Activated CD8-positive, alpha-beta T cell treated with anti-CD3 and anti-CD28 coated beads, Interleukin-2, amount 10 ng/mL, durations not matched to agents 7 days and 5 days (primary cell): Measurements from ENCODE around the gene USP36. TPM values are rescaled to one million over a fixed set of nuclear protein-coding genes. Genes with fewer than 3 reads are reported as not detected.
A peak's percentile ranks its signal among the peaks of the same experiment; 100 is the strongest.

Source experiments
- ATAC-seq: fragments of 150-1000 bp; cut with Tn5 transposase; one replicate; pipeline ENCODE4 v1.10.0; 2021; ENCODE audit warnings: moderate library complexity
- CTCF ChIA-PET: fragments of 350-600 bp; sonication (Branson Sonifier 250); formaldehyde crosslinking; loops from one replicate; lab custom pipeline; 2021; ENCODE audit warnings: antibody characterized with exemption; lab: Charles Lee
- POLR2A ChIA-PET: fragments of 350-600 bp; sonication (Branson Sonifier 250); formaldehyde crosslinking; loops from one replicate; lab custom pipeline; 2021; ENCODE audit warnings: antibody characterized with exemption; lab: Charles Lee
- DNase-seq: peaks from one replicate; pipeline ENCODE4 v3.0.0-alpha.2; 2020
- H3K27ac Mint-ChIP-seq: one replicate; pipeline ENCODE4 v1.8.0; 2021; ENCODE audit warnings: mild to moderate bottlenecking, mixed read lengths
- H3K27me3 Mint-ChIP-seq: one replicate; pipeline ENCODE4 v1.8.0; 2021; ENCODE audit warnings: low read depth, mixed read lengths
- H3K36me3 Mint-ChIP-seq: one replicate; pipeline ENCODE4 v1.8.0; 2021; ENCODE audit warnings: low read depth, mixed read lengths
- H3K4me1 Mint-ChIP-seq: one replicate; pipeline ENCODE4 v1.8.0; 2021; ENCODE audit warnings: low read depth, mixed read lengths
- H3K4me3 Mint-ChIP-seq: one replicate; pipeline ENCODE4 v1.8.0; 2021; ENCODE audit warnings: mild to moderate bottlenecking, mixed read lengths
- H3K9me3 Mint-ChIP-seq: one replicate; pipeline ENCODE4 v1.8.0; 2022; ENCODE audit warnings: mixed read lengths; ENCODE audit not compliant: insufficient read depth
- total RNA-seq, 2 experiments: library from RNA; stranded (reverse); gene quantifications; one replicate each; pipeline ENCODE4 v1.2.3, GENCODE V29; 2021

USP36 gene
- total RNA-seq, 2 experiments from 2014 or later = 67.5 TPM

- Mint-ChIP-seq H3K4me1 (peaks cover 53% of the 10 kb centered on the region), H3K4me3 (peak overlapping the region; percentile 43), H3K27ac (peak overlapping the region; percentile 83), H3K36me3 (peaks cover 30% of the 10 kb centered on the region), H3K9me3 (no peaks in the 10 kb centered on the region), H3K27me3 (no peaks in the 10 kb centered on the region)
- no peak for DNase-seq
- CTCF ChIA-PET = interaction anchor here (1.0 to 2.7 kb wide), 3 partner anchors 11 to 41 kb away, joined by 3 to 7 read pairs (median 3); no protein-coding TSS in a partner anchor
- POLR2A ChIA-PET = no interaction called here
- no peak for ATAC-seq
These were observed 62.7 kb downstream of the USP36 start for GRCh38 chr17:78777881-78778280.

- Mint-ChIP-seq H3K27me3 (no peaks in the 10 kb centered on the region), H3K27ac (peak overlapping the region; percentile 96), H3K4me3 (peak overlapping the region; percentile 85), H3K36me3 (peaks cover 45% of the 10 kb centered on the region), H3K4me1 (peaks cover 69% of the 10 kb centered on the region), H3K9me3 (no peaks in the 10 kb centered on the region)
- CTCF ChIA-PET = interaction anchor here (0.6 to 2.7 kb wide), 6 partner anchors 9 to 37 kb away, joined by 3 to 7 read pairs (median 6); no protein-coding TSS in a partner anchor
- peak; percentile 72 for ATAC-seq
- peak; percentile 84 for DNase-seq
- POLR2A ChIA-PET = interaction anchor here (0.6 to 2.2 kb wide), 12 partner anchors 9 to 40 kb away, joined by 3 to 22 read pairs (median 4); no protein-coding TSS in a partner anchor
These were observed 65.5 kb downstream of the USP36 start for GRCh38 chr17:78774956-78775571.

- peak overlapping the region; percentile 96 for H3K27ac Mint-ChIP-seq
- ChIA-PET CTCF (interaction anchor here (0.6 to 1.7 kb wide), 4 partner anchors 16 to 37 kb away, joined by 3 to 7 read pairs (median 5); no protein-coding TSS in a partner anchor), POLR2A (interaction anchor here (0.6 to 2.2 kb wide), 8 partner anchors 9 to 31 kb away, joined by 3 to 22 read pairs (median 4); no protein-coding TSS in a partner anchor)
- peak overlapping the region; percentile 85 for H3K4me3 Mint-ChIP-seq
- H3K27me3 Mint-ChIP-seq = no peaks in the 10 kb centered on the region
- H3K9me3 Mint-ChIP-seq = no peaks in the 10 kb centered on the region
- H3K4me1 Mint-ChIP-seq = peaks cover 63% of the 10 kb centered on the region
- peaks cover 40% of the 10 kb centered on the region for H3K36me3 Mint-ChIP-seq
- ATAC-seq = peak; percentile 25
- DNase-seq = peak; percentile 41
These were observed 66.2 kb downstream of the USP36 start for GRCh38 chr17:78774453-78774852.

- no peaks in the 10 kb centered on the region for H3K9me3 Mint-ChIP-seq
- H3K27ac Mint-ChIP-seq = peak overlapping the region; percentile 87
- ChIA-PET POLR2A (interaction anchor here (0.8 to 4.0 kb wide), 6 partner anchors 8 to 63 kb away, joined by 3 to 35 read pairs (median 4); no protein-coding TSS in a partner anchor), CTCF (interaction anchor here (1.4 to 5.9 kb wide), 4 partner anchors 8 to 47 kb away, joined by 4 to 51 read pairs (median 14); no protein-coding TSS in a partner anchor)
- peak overlapping the region; percentile 71 for H3K4me3 Mint-ChIP-seq
- no peak for DNase-seq
- peak; percentile 28 for ATAC-seq
- H3K36me3 Mint-ChIP-seq = peaks cover 30% of the 10 kb centered on the region
- H3K27me3 Mint-ChIP-seq = no peaks in the 10 kb centered on the region
- peaks cover 50% of the 10 kb centered on the region for H3K4me1 Mint-ChIP-seq
These were observed 68.7 kb downstream of the USP36 start for GRCh38 chr17:78771758-78772382.

- H3K36me3 Mint-ChIP-seq = peaks cover 26% of the 10 kb centered on the region
- peaks cover 39% of the 10 kb centered on the region for H3K4me1 Mint-ChIP-seq
- H3K9me3 Mint-ChIP-seq = no peaks in the 10 kb centered on the region
- no peak for DNase-seq
- no peak overlapping the region for H3K4me3 Mint-ChIP-seq
- ChIA-PET POLR2A (interaction anchor here (0.5 to 4.0 kb wide), 7 partner anchors 10 to 51 kb away, joined by 3 to 35 read pairs (median 4); no protein-coding TSS in a partner anchor), CTCF (interaction anchor here (0.7 to 5.9 kb wide), 14 partner anchors 8 to 60 kb away, joined by 3 to 51 read pairs (median 5); no protein-coding TSS in a partner anchor)
- ATAC-seq = peak; percentile 21
- H3K27ac Mint-ChIP-seq = no peak overlapping the region
- no peaks in the 10 kb centered on the region for H3K27me3 Mint-ChIP-seq
These were observed 71.3 kb downstream of the USP36 start for GRCh38 chr17:78769196-78769773.

GRCh38 chr17:78767806-78768205 is 72.8 kb downstream of the USP36 start:
- ChIA-PET POLR2A (interaction anchor here (1.0 to 2.3 kb wide), 4 partner anchors 13 to 20 kb away, joined by 3 to 6 read pairs (median 4); no protein-coding TSS in a partner anchor), CTCF (interaction anchor here (1.0 to 5.9 kb wide), 5 partner anchors 11 to 50 kb away, joined by 3 to 51 read pairs (median 10); no protein-coding TSS in a partner anchor)
- Mint-ChIP-seq H3K4me3 (no peak overlapping the region), H3K9me3 (no peaks in the 10 kb centered on the region), H3K27ac (no peak overlapping the region), H3K4me1 (peaks cover 35% of the 10 kb centered on the region), H3K36me3 (peaks cover 21% of the 10 kb centered on the region), H3K27me3 (no peaks in the 10 kb centered on the region)
- ATAC-seq = no peak
- DNase-seq = no peak

- Mint-ChIP-seq H3K4me1 (peaks cover 35% of the 10 kb centered on the region), H3K4me3 (no peak overlapping the region), H3K36me3 (peaks cover 17% of the 10 kb centered on the region), H3K27me3 (no peaks in the 10 kb centered on the region), H3K27ac (no peak overlapping the region), H3K9me3 (no peaks in the 10 kb centered on the region)
- no peak for DNase-seq
- ChIA-PET CTCF (interaction anchor here (0.7 to 5.9 kb wide), 7 partner anchors 10 to 58 kb away, joined by 3 to 51 read pairs (median 7); no protein-coding TSS in a partner anchor), POLR2A (interaction anchor here (1.6 to 2.3 kb wide), 2 partner anchors 14 to 19 kb away, joined by 3 to 6 read pairs; no protein-coding TSS in a partner anchor)
- peak; percentile 3 for ATAC-seq
These were observed 73.8 kb downstream of the USP36 start for GRCh38 chr17:78766743-78767294.

- ATAC-seq = no peak
- ChIA-PET POLR2A (interaction anchor here (2.3 kb wide), 1 partner anchor 15 kb away, joined by 6 read pairs; no protein-coding TSS in a partner anchor), CTCF (interaction anchor here (1.5 to 5.9 kb wide), 4 partner anchors 9 to 57 kb away, joined by 5 to 51 read pairs (median 6); no protein-coding TSS in a partner anchor)
- no peak for DNase-seq
- Mint-ChIP-seq H3K27me3 (no peaks in the 10 kb centered on the region), H3K4me3 (no peak overlapping the region), H3K9me3 (no peaks in the 10 kb centered on the region), H3K36me3 (peaks cover 14% of the 10 kb centered on the region), H3K4me1 (peaks cover 34% of the 10 kb centered on the region), H3K27ac (no peak overlapping the region)
These were observed 74.4 kb downstream of the USP36 start for GRCh38 chr17:78766225-78766624.

- Mint-ChIP-seq H3K27me3 (no peaks in the 10 kb centered on the region), H3K36me3 (peaks cover 12% of the 10 kb centered on the region), H3K4me3 (no peak overlapping the region), H3K9me3 (no peaks in the 10 kb centered on the region), H3K4me1 (peaks cover 34% of the 10 kb centered on the region), H3K27ac (no peak overlapping the region)
- POLR2A ChIA-PET = no interaction called here
- no peak for ATAC-seq
- CTCF ChIA-PET = interaction anchor here (1.5 to 2.3 kb wide), 3 partner anchors 11 to 57 kb away, joined by 5 to 7 read pairs (median 5); no protein-coding TSS in a partner anchor
- DNase-seq = no peak
These were observed 74.8 kb downstream of the USP36 start for GRCh38 chr17:78765821-78766220.

- Mint-ChIP-seq H3K4me3 (no peak overlapping the region), H3K4me1 (peaks cover 35% of the 10 kb centered on the region), H3K36me3 (peaks cover 9% of the 10 kb centered on the region), H3K9me3 (no peaks in the 10 kb centered on the region), H3K27me3 (no peaks in the 10 kb centered on the region), H3K27ac (no peak overlapping the region)
- ATAC-seq (no peak), DNase-seq (no peak)
- ChIA-PET CTCF (no interaction called here), POLR2A (interaction anchor here (0.6 kb wide), 1 partner anchor 10 kb away, joined by 3 read pairs; no protein-coding TSS in a partner anchor)
These were observed 75.7 kb downstream of the USP36 start for GRCh38 chr17:78764871-78765270.
